ENCODE measurements around the gene POLR3A.

Gene POLR3A

DNA sequence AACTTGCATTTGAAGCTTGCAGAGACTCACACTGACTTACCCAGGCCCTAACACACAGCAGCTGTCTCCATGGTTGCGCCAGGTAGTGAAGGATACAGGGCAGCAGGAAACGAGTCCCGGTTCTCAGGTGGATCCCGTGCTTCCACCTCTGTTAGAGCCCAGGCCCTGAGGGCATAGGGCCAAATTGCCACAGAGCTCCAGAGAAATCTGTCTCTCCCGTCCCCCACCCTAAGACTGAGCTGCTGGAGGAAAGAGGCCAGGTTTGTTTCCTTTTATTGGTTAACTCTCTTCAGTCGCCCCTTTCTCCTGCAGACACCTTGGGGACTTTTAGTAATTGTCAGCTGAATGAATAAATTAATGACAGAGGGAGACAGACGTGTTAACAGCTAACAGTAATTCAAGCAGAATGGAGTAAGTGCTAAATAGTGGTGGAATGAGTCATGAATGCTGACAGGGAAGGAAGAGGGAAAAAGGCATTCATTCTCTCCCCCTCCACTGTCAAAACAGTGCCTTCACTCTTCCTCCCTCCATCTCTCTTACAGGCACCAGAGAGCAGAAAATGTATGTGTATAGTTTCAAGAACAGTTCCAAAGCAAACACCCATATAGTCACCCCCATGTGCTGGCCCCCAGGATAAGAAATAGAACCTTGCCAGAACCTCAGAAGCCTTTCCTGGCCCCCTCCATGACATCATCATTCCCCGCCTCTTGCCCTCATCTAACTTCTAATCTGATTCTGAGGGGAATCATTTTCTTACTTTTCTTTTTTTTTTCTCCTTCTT is 86.0 kb downstream of the POLR3A start:
- DNase-seq (ENCODE audit: low read depth, low spot score), result peak; percentile 51
- POLR2A ChIA-PET, result interaction anchor here (1.0 kb wide), 1 partner anchor 18 kb away, joined by 5 read pairs; no protein-coding TSS in a partner anchor
- H3K4me3 ChIP-seq (ENCODE audit: low read depth, low read length), result no peak overlapping the region
- TF ChIP-seq, protein P1, sequence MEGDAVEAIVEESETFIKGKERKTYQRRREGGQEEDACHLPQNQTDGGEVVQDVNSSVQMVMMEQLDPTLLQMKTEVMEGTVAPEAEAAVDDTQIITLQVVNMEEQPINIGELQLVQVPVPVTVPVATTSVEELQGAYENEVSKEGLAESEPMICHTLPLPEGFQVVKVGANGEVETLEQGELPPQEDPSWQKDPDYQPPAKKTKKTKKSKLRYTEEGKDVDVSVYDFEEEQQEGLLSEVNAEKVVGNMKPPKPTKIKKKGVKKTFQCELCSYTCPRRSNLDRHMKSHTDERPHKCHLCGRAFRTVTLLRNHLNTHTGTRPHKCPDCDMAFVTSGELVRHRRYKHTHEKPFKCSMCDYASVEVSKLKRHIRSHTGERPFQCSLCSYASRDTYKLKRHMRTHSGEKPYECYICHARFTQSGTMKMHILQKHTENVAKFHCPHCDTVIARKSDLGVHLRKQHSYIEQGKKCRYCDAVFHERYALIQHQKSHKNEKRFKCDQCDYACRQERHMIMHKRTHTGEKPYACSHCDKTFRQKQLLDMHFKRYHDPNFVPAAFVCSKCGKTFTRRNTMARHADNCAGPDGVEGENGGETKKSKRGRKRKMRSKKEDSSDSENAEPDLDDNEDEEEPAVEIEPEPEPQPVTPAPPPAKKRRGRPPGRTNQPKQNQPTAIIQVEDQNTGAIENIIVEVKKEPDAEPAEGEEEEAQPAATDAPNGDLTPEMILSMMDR (IDR thresholded peaks at IDR 0.05; ENCODE audit: insufficient read depth, low read length, missing control alignments), result no peak
- CTCF ChIA-PET, result interaction anchor here (1.0 kb wide), 2 partner anchors 11 to 31 kb away, joined by 3 read pairs; no protein-coding TSS in a partner anchor

DNA sequence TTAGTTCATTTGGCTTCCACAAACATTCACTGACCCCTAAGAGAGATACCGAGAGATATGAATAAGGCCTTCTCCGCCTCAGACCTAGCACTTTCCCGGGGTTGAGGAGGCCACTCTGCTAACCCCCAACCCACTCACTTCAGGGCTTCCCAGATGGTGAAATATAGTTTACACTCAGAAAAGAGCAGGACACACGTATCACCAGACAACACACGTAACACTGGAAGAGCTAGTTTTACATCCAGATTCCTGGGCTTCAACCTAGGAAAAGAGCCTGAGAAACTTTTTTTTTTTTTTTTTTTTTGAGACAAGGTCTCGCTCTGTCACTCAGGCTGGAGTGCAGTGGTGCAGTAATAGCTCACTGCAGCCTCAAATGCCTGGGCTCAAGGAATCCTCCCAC is 87.5 kb downstream of the POLR3A start:
- no peak overlapping the region for H3K4me3 ChIP-seq (ENCODE audit: low read depth, low read length)
- ChIA-PET CTCF (no interaction called here), POLR2A (no interaction called here)
- DNase-seq (ENCODE audit: low read depth, low spot score), result no peak
- TF ChIP-seq, protein P1 (IDR thresholded peaks at IDR 0.05; ENCODE audit: insufficient read depth, low read length, missing control alignments), result no peak

DNA sequence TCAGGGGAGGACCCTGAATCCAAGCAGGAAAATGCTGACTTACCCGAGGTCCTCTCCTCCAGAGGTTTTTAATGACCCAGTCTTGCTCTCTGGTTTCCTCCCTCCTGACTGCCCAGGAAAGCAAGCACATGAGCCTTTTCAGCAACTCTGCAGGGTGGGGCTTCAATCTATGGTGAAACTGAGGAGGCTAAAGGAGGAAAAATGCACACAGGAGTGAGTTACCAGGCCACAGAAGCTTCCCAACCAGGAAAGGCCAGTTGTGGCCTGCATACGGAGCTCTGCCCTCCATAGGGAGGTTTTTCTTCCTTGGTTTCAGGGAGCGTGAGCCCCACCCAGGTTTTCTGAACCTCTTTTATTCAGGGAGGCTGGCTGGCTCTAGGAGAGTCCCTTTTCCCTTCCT is 88.7 kb downstream of the POLR3A start:
- ChIA-PET POLR2A (no interaction called here), CTCF (interaction anchor here (0.9 to 1.2 kb wide), 3 partner anchors 10 to 96 kb away, joined by 3 read pairs; no protein-coding TSS in a partner anchor)

DNA sequence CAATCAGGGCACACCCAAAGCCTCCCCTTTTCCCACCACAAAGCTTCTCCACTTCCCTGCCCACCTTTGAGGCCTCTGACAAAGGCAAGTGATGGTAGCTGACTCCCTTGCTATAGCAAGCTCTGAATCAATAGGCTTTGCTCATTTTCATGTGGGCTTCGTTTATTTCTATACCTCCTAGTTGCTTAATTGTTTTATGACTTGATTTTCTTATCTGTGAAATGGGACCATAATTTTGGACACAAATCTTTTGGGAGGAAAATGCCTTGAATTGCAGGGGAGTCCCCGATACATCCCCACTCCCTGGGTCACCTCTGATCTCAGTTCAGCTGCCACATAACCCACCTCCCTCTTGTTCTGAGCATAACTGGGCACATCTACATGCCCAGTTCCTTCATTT is 89.1 kb downstream of the POLR3A start:
- no peak for DNase-seq (ENCODE audit: low read depth, low spot score)
- TF ChIP-seq, protein P1 (IDR thresholded peaks at IDR 0.05; ENCODE audit: insufficient read depth, low read length, missing control alignments), result no peak
- ChIA-PET POLR2A (no interaction called here), CTCF (interaction anchor here (0.9 to 1.2 kb wide), 3 partner anchors 10 to 95 kb away, joined by 3 read pairs; no protein-coding TSS in a partner anchor)
- H3K4me3 ChIP-seq (ENCODE audit: low read depth, low read length), result no peak overlapping the region

More for the DNA sequence above, 88.7 kb downstream of the POLR3A start:
- TF ChIP-seq, protein P1 (IDR thresholded peaks at IDR 0.05; ENCODE audit: insufficient read depth, low read length, missing control alignments), result no peak
- DNase-seq (ENCODE audit: low read depth, low spot score), result no peak
- H3K4me3 ChIP-seq (ENCODE audit: low read depth, low read length), result no peak overlapping the region

DNA sequence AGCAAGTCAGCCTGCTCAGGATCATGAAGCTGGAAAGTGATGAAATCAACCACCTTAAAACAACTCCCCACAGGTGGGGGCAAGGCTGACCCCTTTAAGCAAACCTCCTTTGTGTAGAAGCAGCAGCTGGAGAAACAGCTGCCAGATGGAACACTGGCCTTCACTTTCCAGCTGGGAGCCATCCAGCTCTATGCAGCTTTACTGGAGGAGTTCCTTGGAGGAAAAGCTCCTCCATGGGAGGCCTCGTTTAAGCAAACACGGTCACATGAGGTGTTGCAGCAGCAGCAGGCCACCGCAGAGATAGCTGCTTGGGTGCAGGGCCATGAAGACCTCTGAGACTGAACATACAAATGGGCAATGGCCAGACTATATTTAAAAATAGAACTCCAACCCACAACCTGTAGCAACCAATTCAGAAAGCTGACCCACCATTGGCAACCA is 89.7 kb downstream of the POLR3A start:
- no peak overlapping the region for H3K4me3 ChIP-seq (ENCODE audit: low read depth, low read length)
- CTCF ChIA-PET, result interaction anchor here (0.6 to 1.3 kb wide), 5 partner anchors 9 to 228 kb away, joined by 3 read pairs; no protein-coding TSS in a partner anchor
- POLR2A ChIA-PET, result interaction anchor here (1.2 kb wide), 1 partner anchor 13 kb away, joined by 3 read pairs; the partner anchor contains the start of gene DLG5
- TF ChIP-seq, protein P1 (IDR thresholded peaks at IDR 0.05; ENCODE audit: insufficient read depth, low read length, missing control alignments), result no peak
- no peak for DNase-seq (ENCODE audit: low read depth, low spot score)
